Astrocyte of the cerebellum (primary cell): ENCODE data around the gene THOP1.
A peak's percentile ranks its signal among the peaks of the same experiment; 100 is the strongest.
"Not testable (repeated sequence)": the region's sequence is repeated elsewhere in the genome, so short reads cannot be mapped to it uniquely, and the experiment has no call there.

Experiments used
- DNase-seq: peaks from one replicate; pipeline ENCODE4 v3.0.0-alpha.2; 2011; ENCODE audit warnings: low read depth
- H3K4me3 ChIP-seq: 2 replicates; pipeline ENCODE4 v1.5.1; 2011; ENCODE audit warnings: mild to moderate bottlenecking, low read depth, low read length, moderate library complexity
- CTCF ChIP-seq: IDR thresholded peaks from 2 replicates; pipeline ENCODE4 v1.5.1; 2012; ENCODE audit warnings: low read length, low read depth, moderate library complexity, mild to moderate bottlenecking; ENCODE audit errors: missing control alignments
- in situ Hi-C: cut with HindIII; loops from 2 replicates; pipeline ENCODE4 v1.10.0; 2017; ENCODE audit warnings: low sequenced_read_pairs

Gene THOP1

GRCh38 chr19:2814426-2814825 lies 29.1 kb downstream of the THOP1 start:
- H3K4me3 ChIP-seq = no peak overlapping the region
- no peak for TF ChIP-seq CTCF
- DNase-seq = no peak
- in situ Hi-C loops = no loop called here

GRCh38 chr19:2815191-2815614 lies 29.9 kb downstream of the THOP1 start:
- in situ Hi-C loops = no loop called here
- no peak overlapping the region for H3K4me3 ChIP-seq
- TF ChIP-seq CTCF = no peak
- DNase-seq = no peak

- in situ Hi-C loops = no loop called here
- H3K4me3 ChIP-seq = no peak overlapping the region
- DNase-seq = no peak
- no peak for TF ChIP-seq CTCF
Observed at GRCh38 chr19:2815923-2816322, 30.6 kb downstream of the THOP1 start.

- TF ChIP-seq CTCF = no peak
- in situ Hi-C loops = no loop called here
- H3K4me3 ChIP-seq = no peak overlapping the region
- DNase-seq = no peak
Observed at GRCh38 chr19:2816641-2817040, 31.3 kb downstream of the THOP1 start.

GRCh38 chr19:2817237-2817829 lies 32.0 kb downstream of the THOP1 start:
- in situ Hi-C loops, DNase-seq: not testable (repeated sequence)

GRCh38 chr19:2819540-2820111 lies 34.3 kb downstream of the THOP1 start, which contains the start of gene ZNF554:
TSS of gene ZNF554 (plus strand) at chr19:2819868. CDS start at chr19:2820072, 204 bp downstream.
- in situ Hi-C loops = no loop called here
- peak; percentile 90 for DNase-seq
- peak within 1 kb of the TSS; percentile 75 for H3K4me3 ChIP-seq
- peak; percentile 98 for TF ChIP-seq CTCF

More at GRCh38 chr19:2817237-2817829, 32.0 kb downstream of the THOP1 start:
- H3K4me3 ChIP-seq = not testable (repeated sequence)

- no peak for DNase-seq
- in situ Hi-C loops = no loop called here
- no peak for TF ChIP-seq CTCF
- H3K4me3 ChIP-seq = peak overlapping the region; percentile 75
Observed at GRCh38 chr19:2820112-2820702, 34.9 kb downstream of the THOP1 start.
